ENCODE data around the gene SESN2.
"Not testable (repeated sequence)": the region's sequence is repeated elsewhere in the genome, so short reads cannot be mapped to it uniquely, and the experiment has no call there.

Gene SESN2

GRCh38 chr1:28326984-28327383, 67.7 kb downstream of the SESN2 start:
- DNase-seq (ENCODE audit: low read depth, low spot score), result no peak

- DNase-seq (ENCODE audit: low read depth, low spot score), result not testable (repeated sequence)
Measured at GRCh38 chr1:28327431-28327830, 68.1 kb downstream of the SESN2 start.

- no peak for DNase-seq (ENCODE audit: low read depth, low spot score)
Measured at GRCh38 chr1:28328228-28328648, 68.9 kb downstream of the SESN2 start.

- no peak for DNase-seq (ENCODE audit: low read depth, low spot score)
Measured at GRCh38 chr1:28329395-28330153, 70.3 kb downstream of the SESN2 start.
